ENCODE data around the gene SH3PXD2A.

The SH3PXD2A gene

DNA sequence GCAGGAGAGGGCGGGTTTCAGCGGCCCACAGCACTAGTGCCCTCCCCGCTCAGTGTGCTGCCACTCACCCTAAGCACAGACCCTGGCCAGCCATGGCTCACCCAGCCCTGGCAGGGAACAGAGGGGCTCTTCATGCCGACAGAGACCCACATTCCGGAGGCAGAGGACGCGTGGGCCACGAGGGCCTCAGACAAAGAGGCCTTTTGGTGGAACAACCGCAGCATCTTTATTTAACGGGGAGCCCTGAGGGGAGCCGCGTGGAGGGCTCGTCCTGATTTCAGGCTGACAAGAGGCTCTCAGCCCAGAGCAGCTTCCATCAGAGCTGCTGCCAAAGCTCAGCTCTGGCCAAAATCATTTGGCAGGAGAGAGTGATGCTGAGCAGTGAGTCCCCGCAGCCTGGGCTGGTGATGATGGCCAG is 127.8 kb downstream of the SH3PXD2A start:
- H3K27me3 ChIP-seq (ENCODE audit: control insufficient read depth, insufficient read depth, low read length), result no peaks in the 10 kb centered on the region

DNA sequence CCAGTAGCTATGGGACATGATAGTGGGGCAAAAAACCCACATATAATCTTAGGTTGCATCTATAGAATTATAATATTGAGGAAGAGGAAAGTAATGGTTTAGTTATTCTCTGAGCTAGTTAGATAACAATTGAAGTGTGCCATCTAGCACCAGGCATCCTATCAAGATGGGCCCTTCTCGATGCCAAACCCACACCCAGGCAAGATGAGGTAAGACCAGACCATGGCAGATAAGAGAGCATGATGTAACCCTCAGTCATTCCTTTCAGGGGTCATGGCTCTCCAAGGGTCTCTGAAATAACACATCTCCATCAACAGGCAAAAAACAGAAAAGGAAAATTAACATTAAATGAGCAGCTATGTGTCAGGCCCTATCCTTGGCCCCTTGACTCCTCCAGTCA is 128.7 kb downstream of the SH3PXD2A start:
- Histone ChIP-seq H3K36me3 (ENCODE audit: control insufficient read depth, insufficient read depth, low read length) (peaks cover 2% of the 10 kb centered on the region), H3K9me3 (ENCODE audit: control insufficient read depth, insufficient read depth, low read length) (no peaks in the 10 kb centered on the region), H3K4me1 (ENCODE audit: control insufficient read depth, insufficient read depth, low read length) (no peaks in the 10 kb centered on the region)

More for the DNA sequence above, 127.8 kb downstream of the SH3PXD2A start:
- peaks cover 2% of the 10 kb centered on the region for H3K36me3 ChIP-seq (ENCODE audit: control insufficient read depth, insufficient read depth, low read length)
- H3K9ac ChIP-seq (ENCODE audit: low read depth, low read length), result no peak overlapping the region
- H3K4me1 ChIP-seq (ENCODE audit: control insufficient read depth, insufficient read depth, low read length), result peaks cover 3% of the 10 kb centered on the region
- no peak overlapping the region for H3K4me3 ChIP-seq (ENCODE audit: low read depth, low read length)
- H3K9me3 ChIP-seq (ENCODE audit: control insufficient read depth, insufficient read depth, low read length), result no peaks in the 10 kb centered on the region

DNA sequence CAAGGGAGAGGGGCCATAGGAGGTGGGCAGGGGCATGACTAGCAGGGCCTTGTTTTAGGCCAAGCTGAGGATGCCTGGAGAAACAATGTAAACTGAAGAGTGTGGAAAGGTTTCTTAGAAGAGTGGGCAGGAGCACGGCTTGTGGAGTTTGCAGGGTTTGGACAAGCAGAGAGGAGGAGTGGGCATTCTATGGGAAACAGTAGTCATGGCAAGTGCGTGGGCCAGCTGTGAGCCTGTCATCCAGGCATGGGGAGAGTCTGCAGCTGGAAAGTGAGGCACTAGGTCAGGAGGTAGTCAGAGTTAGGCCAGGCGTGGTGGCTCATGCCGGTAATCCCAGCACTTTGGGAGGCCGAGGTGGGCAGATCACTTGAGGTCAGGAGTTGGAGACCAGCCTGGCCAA is 130.1 kb downstream of the SH3PXD2A start:
- no peaks in the 10 kb centered on the region for H3K27me3 ChIP-seq (ENCODE audit: control insufficient read depth, insufficient read depth, low read length)
- H3K9ac ChIP-seq (ENCODE audit: low read depth, low read length), result no peak overlapping the region
- peaks cover 2% of the 10 kb centered on the region for H3K36me3 ChIP-seq (ENCODE audit: control insufficient read depth, insufficient read depth, low read length)
- H3K9me3 ChIP-seq (ENCODE audit: control insufficient read depth, insufficient read depth, low read length), result no peaks in the 10 kb centered on the region
- H3K4me1 ChIP-seq (ENCODE audit: control insufficient read depth, insufficient read depth, low read length), result no peaks in the 10 kb centered on the region
- H3K4me3 ChIP-seq (ENCODE audit: low read depth, low read length), result no peak overlapping the region

More for the DNA sequence above, 128.7 kb downstream of the SH3PXD2A start:
- no peaks in the 10 kb centered on the region for H3K27me3 ChIP-seq (ENCODE audit: control insufficient read depth, insufficient read depth, low read length)
- H3K9ac ChIP-seq (ENCODE audit: low read depth, low read length), result no peak overlapping the region
- H3K4me3 ChIP-seq (ENCODE audit: low read depth, low read length), result no peak overlapping the region

DNA sequence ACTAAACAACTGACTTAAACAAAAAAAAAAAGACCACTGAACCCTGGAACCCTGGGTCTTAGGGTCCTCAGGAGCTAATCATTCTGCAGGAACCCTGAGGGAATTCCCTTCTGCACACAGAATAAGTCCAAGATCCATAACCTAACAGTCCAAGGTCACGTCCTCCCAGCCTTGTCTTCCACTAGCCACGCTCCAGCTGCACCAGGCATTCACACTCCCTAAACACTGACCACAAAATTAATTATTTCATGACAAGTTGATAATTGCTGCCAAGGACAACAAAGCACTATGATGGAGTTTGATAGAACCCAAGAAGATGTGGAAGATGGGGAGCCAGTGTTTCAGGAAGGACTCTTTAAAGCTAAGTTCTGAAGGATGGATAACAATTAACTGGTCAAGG is 130.6 kb downstream of the SH3PXD2A start:
- Histone ChIP-seq H3K4me3 (ENCODE audit: low read depth, low read length) (no peak overlapping the region), H3K36me3 (ENCODE audit: control insufficient read depth, insufficient read depth, low read length) (peaks cover 2% of the 10 kb centered on the region), H3K4me1 (ENCODE audit: control insufficient read depth, insufficient read depth, low read length) (no peaks in the 10 kb centered on the region), H3K27me3 (ENCODE audit: control insufficient read depth, insufficient read depth, low read length) (no peaks in the 10 kb centered on the region), H3K9ac (ENCODE audit: low read depth, low read length) (no peak overlapping the region), H3K9me3 (ENCODE audit: control insufficient read depth, insufficient read depth, low read length) (no peaks in the 10 kb centered on the region)

DNA sequence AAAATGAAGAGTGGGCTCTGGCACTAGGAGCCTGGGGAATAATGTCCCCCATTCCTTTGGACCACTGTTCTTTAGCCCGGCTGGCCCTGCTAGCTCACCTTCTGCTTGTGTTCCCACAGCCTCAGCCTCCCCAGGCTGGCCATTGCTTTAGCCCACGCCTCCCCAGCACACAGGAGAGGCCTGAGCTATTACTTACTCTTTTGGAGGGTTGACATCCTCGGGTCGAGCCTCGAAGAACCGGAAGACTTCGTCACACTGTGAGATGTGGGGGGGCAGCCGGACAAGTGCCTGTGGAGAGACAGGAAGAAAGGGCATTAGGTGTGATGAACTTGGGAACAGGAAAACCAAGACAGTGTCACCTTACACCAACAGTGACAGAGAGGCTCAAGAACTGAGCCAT is 131.3 kb downstream of the SH3PXD2A start:
- Histone ChIP-seq H3K36me3 (ENCODE audit: control insufficient read depth, insufficient read depth, low read length) (peaks cover 2% of the 10 kb centered on the region), H3K4me1 (ENCODE audit: control insufficient read depth, insufficient read depth, low read length) (no peaks in the 10 kb centered on the region), H3K27me3 (ENCODE audit: control insufficient read depth, insufficient read depth, low read length) (no peaks in the 10 kb centered on the region), H3K4me3 (ENCODE audit: low read depth, low read length) (no peak overlapping the region), H3K9me3 (ENCODE audit: control insufficient read depth, insufficient read depth, low read length) (no peaks in the 10 kb centered on the region), H3K9ac (ENCODE audit: low read depth, low read length) (no peak overlapping the region)

DNA sequence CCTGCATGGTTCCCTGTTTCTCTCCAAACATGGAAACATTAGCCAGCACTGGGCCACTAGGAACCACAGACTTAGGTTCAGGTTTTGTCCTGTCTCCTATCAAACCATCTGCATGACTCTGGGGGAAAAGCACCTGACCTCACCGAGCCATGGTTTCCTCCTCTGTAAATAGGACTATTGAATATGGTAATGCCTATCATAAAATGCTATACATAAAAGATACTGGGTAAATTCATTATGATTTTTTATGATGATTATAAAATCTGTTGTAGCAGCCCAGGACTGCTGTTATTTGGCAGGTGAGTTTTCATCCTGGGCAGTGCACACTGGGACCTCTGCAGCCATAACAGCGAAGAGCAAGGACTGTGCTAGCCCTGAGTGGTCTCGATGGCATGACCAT is 131.8 kb downstream of the SH3PXD2A start:
- Histone ChIP-seq H3K9me3 (ENCODE audit: control insufficient read depth, insufficient read depth, low read length) (no peaks in the 10 kb centered on the region), H3K9ac (ENCODE audit: low read depth, low read length) (no peak overlapping the region), H3K4me3 (ENCODE audit: low read depth, low read length) (no peak overlapping the region), H3K4me1 (ENCODE audit: control insufficient read depth, insufficient read depth, low read length) (no peaks in the 10 kb centered on the region), H3K36me3 (ENCODE audit: control insufficient read depth, insufficient read depth, low read length) (peaks cover 2% of the 10 kb centered on the region), H3K27me3 (ENCODE audit: control insufficient read depth, insufficient read depth, low read length) (no peaks in the 10 kb centered on the region)

DNA sequence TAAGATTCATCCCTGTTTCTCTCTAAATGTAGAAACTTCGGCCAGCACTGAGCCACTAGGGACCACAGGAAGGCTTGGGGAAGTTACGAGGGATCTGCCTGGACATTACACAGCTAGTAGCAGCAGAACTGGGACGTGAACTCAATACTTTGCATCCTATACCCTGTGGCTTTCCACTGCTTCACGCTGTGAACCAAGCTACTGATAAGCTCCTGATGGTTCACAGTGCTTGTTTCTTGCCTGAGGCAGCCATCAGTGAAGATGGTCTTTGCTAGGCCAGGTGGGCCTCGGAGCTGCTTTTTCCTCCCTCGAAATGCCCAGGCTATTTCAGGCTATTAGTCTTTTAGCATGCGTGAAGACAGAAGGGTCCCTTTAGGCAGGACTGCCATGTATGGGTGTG is 132.7 kb downstream of the SH3PXD2A start:
- Histone ChIP-seq H3K4me3 (ENCODE audit: low read depth, low read length) (no peak overlapping the region), H3K9me3 (ENCODE audit: control insufficient read depth, insufficient read depth, low read length) (no peaks in the 10 kb centered on the region), H3K4me1 (ENCODE audit: control insufficient read depth, insufficient read depth, low read length) (no peaks in the 10 kb centered on the region), H3K27me3 (ENCODE audit: control insufficient read depth, insufficient read depth, low read length) (no peaks in the 10 kb centered on the region), H3K36me3 (ENCODE audit: control insufficient read depth, insufficient read depth, low read length) (peaks cover 2% of the 10 kb centered on the region), H3K9ac (ENCODE audit: low read depth, low read length) (no peak overlapping the region)

DNA sequence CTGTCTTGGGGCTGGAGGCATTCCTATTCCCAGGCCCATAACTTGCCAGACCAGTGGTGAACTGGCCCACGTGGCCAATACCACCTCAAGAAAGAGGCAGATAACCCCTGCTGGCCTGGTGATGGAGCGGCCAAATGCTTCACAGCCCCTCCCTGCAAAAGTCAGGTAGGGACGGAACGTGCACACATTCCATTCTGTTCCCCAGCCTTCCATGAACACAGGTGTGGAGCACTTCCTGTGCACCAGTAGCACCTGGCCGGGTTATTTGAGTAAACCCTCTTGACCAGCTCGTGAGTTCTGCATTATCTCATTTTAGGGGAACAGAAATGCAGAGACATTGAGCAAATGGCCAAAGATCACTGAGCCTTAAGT is 134.4 kb downstream of the SH3PXD2A start:
- no peaks in the 10 kb centered on the region for H3K9me3 ChIP-seq (ENCODE audit: control insufficient read depth, insufficient read depth, low read length)
- H3K4me3 ChIP-seq (ENCODE audit: low read depth, low read length), result no peak overlapping the region
- no peak overlapping the region for H3K9ac ChIP-seq (ENCODE audit: low read depth, low read length)
- H3K36me3 ChIP-seq (ENCODE audit: control insufficient read depth, insufficient read depth, low read length), result peaks cover 2% of the 10 kb centered on the region
- H3K4me1 ChIP-seq (ENCODE audit: control insufficient read depth, insufficient read depth, low read length), result no peaks in the 10 kb centered on the region
- H3K27me3 ChIP-seq (ENCODE audit: control insufficient read depth, insufficient read depth, low read length), result no peaks in the 10 kb centered on the region

DNA sequence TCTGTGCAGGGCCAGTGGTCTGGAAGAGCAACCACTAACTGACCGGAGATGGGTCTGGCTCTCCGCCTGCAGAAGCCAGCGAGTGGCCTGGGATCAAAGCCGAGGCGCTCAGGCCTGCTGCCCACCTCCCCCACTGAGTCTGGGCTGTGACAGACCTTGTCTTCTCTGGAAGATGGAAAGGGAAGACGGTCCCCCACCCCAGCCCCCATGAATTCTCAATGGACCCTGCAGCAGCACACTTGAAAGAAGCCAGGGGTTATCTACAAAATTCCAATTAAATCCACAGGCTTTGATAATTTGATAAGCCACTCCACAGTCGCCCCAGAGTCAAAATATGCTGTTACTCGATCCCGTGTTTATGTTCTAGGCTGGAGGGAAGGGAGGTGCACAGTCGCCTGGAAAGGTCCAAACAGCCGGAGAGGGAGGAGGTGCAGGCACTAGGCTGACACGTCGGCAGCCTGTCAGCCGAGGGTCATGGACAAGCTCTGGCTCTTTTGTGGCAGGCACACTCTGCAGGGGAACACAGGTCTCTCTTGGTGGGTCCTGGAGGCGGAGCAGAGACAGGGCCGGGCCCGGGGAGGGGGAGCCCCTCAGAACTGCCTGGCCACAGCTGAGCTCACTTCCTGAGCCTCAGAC is 134.9 kb downstream of the SH3PXD2A start:
- peaks cover 2% of the 10 kb centered on the region for H3K36me3 ChIP-seq (ENCODE audit: control insufficient read depth, insufficient read depth, low read length)

DNA sequence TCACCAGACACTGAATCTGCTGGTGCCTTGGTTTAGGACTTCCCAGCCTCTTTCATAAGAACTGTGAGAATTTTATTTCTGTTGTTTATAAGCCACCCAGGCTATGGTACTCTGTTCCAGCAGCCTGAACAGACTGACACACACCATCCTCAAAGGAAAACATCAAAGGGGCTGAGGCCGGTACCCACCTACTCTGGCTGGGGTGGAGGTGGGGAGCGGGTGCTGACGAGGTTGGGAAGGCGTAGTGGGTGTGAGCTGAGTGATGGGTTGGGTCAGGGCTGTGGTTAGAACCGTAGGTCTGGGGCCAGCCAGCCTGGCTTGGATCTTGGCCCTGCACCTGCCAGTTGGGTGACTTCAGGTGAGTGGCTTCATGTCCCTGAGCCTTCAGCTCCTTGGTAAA is 136.3 kb downstream of the SH3PXD2A start:
- Histone ChIP-seq H3K36me3 (ENCODE audit: control insufficient read depth, insufficient read depth, low read length) (peaks cover 2% of the 10 kb centered on the region), H3K9ac (ENCODE audit: low read depth, low read length) (no peak overlapping the region), H3K4me1 (ENCODE audit: control insufficient read depth, insufficient read depth, low read length) (no peaks in the 10 kb centered on the region), H3K9me3 (ENCODE audit: control insufficient read depth, insufficient read depth, low read length) (no peaks in the 10 kb centered on the region), H3K27me3 (ENCODE audit: control insufficient read depth, insufficient read depth, low read length) (no peaks in the 10 kb centered on the region), H3K4me3 (ENCODE audit: low read depth, low read length) (no peak overlapping the region)

More for the DNA sequence above, 134.9 kb downstream of the SH3PXD2A start:
- Histone ChIP-seq H3K4me1 (ENCODE audit: control insufficient read depth, insufficient read depth, low read length) (no peaks in the 10 kb centered on the region), H3K4me3 (ENCODE audit: low read depth, low read length) (no peak overlapping the region), H3K9ac (ENCODE audit: low read depth, low read length) (no peak overlapping the region), H3K27me3 (ENCODE audit: control insufficient read depth, insufficient read depth, low read length) (no peaks in the 10 kb centered on the region), H3K9me3 (ENCODE audit: control insufficient read depth, insufficient read depth, low read length) (no peaks in the 10 kb centered on the region)

DNA sequence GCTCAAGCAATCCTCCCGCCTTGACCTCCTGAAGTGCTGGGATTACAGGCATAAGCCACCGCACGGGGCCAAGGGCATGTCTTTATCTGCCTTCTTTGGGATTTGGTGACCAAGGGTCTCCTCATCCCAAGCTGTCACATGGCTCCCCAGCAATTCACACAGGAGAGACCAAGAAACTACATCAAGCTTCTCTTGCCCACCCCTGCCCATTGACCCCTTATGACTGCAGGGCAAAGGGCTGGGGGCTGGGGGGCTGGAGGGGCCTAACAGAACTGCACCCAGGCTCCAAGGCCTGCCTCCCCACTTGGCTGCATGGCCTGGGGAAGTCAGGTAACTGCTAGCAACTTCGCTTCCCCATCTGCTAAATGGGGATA is 137.1 kb downstream of the SH3PXD2A start:
- H3K4me1 ChIP-seq (ENCODE audit: control insufficient read depth, insufficient read depth, low read length), result no peaks in the 10 kb centered on the region
- no peaks in the 10 kb centered on the region for H3K9me3 ChIP-seq (ENCODE audit: control insufficient read depth, insufficient read depth, low read length)
- H3K4me3 ChIP-seq (ENCODE audit: low read depth, low read length), result no peak overlapping the region
- peaks cover 2% of the 10 kb centered on the region for H3K36me3 ChIP-seq (ENCODE audit: control insufficient read depth, insufficient read depth, low read length)
- no peaks in the 10 kb centered on the region for H3K27me3 ChIP-seq (ENCODE audit: control insufficient read depth, insufficient read depth, low read length)
- no peak overlapping the region for H3K9ac ChIP-seq (ENCODE audit: low read depth, low read length)

DNA sequence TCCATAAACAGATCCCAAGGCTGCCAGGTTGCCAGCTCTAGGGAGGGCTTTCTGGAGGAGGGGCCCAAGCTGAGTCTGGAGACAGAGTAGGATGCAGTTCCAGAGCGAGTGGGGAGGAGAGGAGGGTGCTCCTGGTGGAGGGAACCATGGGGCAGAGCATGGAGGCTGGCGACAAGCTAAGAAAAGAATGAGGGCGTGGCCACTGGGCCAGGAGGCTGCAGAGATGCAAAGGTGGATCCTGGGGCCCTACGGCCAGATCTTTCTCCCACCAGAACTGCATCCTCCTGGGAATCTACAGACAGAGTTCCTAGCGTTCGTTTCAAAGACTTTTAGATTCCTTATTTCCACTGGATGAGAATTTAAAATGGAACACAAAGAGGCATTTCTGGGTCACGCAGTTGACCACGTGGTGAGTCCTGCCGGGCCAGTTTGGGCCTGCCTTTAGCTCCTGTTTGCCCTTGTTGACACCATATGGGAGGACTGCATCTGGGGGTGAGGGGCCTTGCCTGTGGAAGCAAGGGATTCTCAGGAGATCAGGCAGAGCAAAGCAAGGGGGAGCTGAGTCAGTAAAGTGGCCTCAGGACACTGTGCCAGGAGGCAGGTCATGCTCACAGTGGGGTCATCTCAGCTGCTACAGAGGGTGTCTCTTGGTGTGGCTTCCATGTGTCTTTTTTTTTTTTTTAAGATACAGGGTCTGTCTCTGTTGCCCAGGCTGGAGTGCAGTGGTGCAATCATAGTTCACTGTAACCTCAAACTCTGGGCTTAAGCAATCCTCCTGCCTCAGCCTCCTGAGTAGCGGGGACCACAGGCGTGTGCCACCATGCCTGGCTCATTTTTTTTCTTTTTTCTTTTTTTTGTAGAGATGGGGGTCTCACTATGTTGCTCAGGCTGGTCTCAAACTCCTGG is 137.8 kb downstream of the SH3PXD2A start:
- Histone ChIP-seq H3K4me3 (ENCODE audit: low read depth, low read length) (no peak overlapping the region), H3K9me3 (ENCODE audit: control insufficient read depth, insufficient read depth, low read length) (no peaks in the 10 kb centered on the region), H3K27me3 (ENCODE audit: control insufficient read depth, insufficient read depth, low read length) (no peaks in the 10 kb centered on the region), H3K36me3 (ENCODE audit: control insufficient read depth, insufficient read depth, low read length) (no peaks in the 10 kb centered on the region), H3K9ac (ENCODE audit: low read depth, low read length) (no peak overlapping the region), H3K4me1 (ENCODE audit: control insufficient read depth, insufficient read depth, low read length) (no peaks in the 10 kb centered on the region)

Measured in iPS-15b (cell line).